ENCODE measurements around the gene PPL. TPM values are rescaled to one million over a fixed set of nuclear protein-coding genes. Genes with fewer than 3 reads are reported as not detected.

The PPL gene
- polyA plus RNA-seq, 1 experiment, result 0.56 TPM

- no peak for TF ChIP-seq CTCF (IDR thresholded peaks at IDR 0.05; ENCODE audit: insufficient read depth, low read depth, low read length)
- no peak for DNase-seq (ENCODE audit: low read depth)
- Histone ChIP-seq H3K36me3 (ENCODE audit: control insufficient read depth, insufficient read depth, low read length) (no peaks in the 10 kb centered on the region), H3K4me3 (ENCODE audit: low read depth, low read length) (no peak overlapping the region), H3K27me3 (ENCODE audit: control insufficient read depth, insufficient read depth, low read length) (peaks cover 12% of the 10 kb centered on the region)
- ChIA-PET POLR2A (no interaction called here), CTCF (no interaction called here)
Measured at GRCh38 chr16:4926928-4927327, 10.0 kb downstream of the PPL start.

GRCh38 chr16:4925791-4926190 is 11.2 kb downstream of the PPL start:
- TF ChIP-seq CTCF (IDR thresholded peaks at IDR 0.05; ENCODE audit: insufficient read depth, low read depth, low read length), result no peak
- ChIA-PET POLR2A (no interaction called here), CTCF (no interaction called here)
- no peak for DNase-seq (ENCODE audit: low read depth)
- no peak overlapping the region for H3K4me3 ChIP-seq (ENCODE audit: low read depth, low read length)
- H3K36me3 ChIP-seq (ENCODE audit: control insufficient read depth, insufficient read depth, low read length), result no peaks in the 10 kb centered on the region
- peaks cover 7% of the 10 kb centered on the region for H3K27me3 ChIP-seq (ENCODE audit: control insufficient read depth, insufficient read depth, low read length)

GRCh38 chr16:4925293-4925607 is 11.7 kb downstream of the PPL start:
- ChIA-PET CTCF (no interaction called here), POLR2A (no interaction called here)
- no peak for TF ChIP-seq CTCF (IDR thresholded peaks at IDR 0.05; ENCODE audit: insufficient read depth, low read depth, low read length)
- Histone ChIP-seq H3K36me3 (ENCODE audit: control insufficient read depth, insufficient read depth, low read length) (no peaks in the 10 kb centered on the region), H3K4me3 (ENCODE audit: low read depth, low read length) (no peak overlapping the region), H3K27me3 (ENCODE audit: control insufficient read depth, insufficient read depth, low read length) (peaks cover 6% of the 10 kb centered on the region)
- DNase-seq (ENCODE audit: low read depth), result no peak

- CTCF ChIA-PET, result no interaction called here
- no peaks in the 10 kb centered on the region for H3K36me3 ChIP-seq (ENCODE audit: control insufficient read depth, insufficient read depth, low read length)
- peaks cover 5% of the 10 kb centered on the region for H3K27me3 ChIP-seq (ENCODE audit: control insufficient read depth, insufficient read depth, low read length)
- H3K4me3 ChIP-seq (ENCODE audit: low read depth, low read length), result no peak overlapping the region
- POLR2A ChIA-PET, result no interaction called here
- no peak for DNase-seq (ENCODE audit: low read depth)
- TF ChIP-seq CTCF (IDR thresholded peaks at IDR 0.05; ENCODE audit: insufficient read depth, low read depth, low read length), result no peak
Measured at GRCh38 chr16:4924593-4925292, 12.2 kb downstream of the PPL start.

- ChIA-PET CTCF (no interaction called here), POLR2A (no interaction called here)
- no peak for TF ChIP-seq CTCF (IDR thresholded peaks at IDR 0.05; ENCODE audit: insufficient read depth, low read depth, low read length)
- Histone ChIP-seq H3K4me3 (ENCODE audit: low read depth, low read length) (no peak overlapping the region), H3K36me3 (ENCODE audit: control insufficient read depth, insufficient read depth, low read length) (no peaks in the 10 kb centered on the region), H3K27me3 (ENCODE audit: control insufficient read depth, insufficient read depth, low read length) (peaks cover 2% of the 10 kb centered on the region)
- DNase-seq (ENCODE audit: low read depth), result no peak
Measured at GRCh38 chr16:4923853-4924252, 13.1 kb downstream of the PPL start.

All from BJ (cell line).